Measurements from ENCODE around the gene SPG7.

SPG7 gene

DNA sequence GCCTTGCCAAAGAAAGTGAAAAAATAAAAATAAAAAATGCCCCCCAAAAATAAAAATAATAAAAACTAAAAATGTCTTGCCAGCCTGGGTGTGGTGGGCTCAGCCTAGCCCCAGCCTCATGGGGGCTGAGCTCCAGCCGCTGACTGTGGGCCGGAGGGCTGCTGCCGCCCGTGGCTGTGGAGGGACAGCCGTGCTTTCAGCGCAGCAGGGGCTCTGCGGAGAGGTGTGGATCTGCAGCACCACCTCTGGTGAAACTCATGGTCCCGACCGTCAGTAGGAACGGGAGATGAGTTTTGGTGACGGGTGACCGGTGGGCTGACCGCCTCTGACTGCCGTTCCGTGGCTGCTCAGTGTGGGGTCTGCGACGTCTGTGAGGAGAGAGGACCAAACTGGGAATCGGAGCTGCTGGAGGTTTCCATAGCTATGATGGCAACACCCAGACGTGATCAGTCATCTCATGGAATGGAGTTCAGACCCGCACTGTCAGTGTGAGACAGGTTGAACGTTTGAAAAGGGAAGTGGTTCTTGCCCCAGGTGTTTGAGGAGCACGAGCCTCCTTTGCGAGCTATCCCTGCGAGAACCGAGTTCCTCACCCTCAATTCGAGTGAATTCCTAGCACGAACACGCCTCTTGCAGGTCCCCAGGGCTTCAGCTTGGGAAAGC lies 40.3 kb downstream of the SPG7 start:
- no peak for DNase-seq

DNA sequence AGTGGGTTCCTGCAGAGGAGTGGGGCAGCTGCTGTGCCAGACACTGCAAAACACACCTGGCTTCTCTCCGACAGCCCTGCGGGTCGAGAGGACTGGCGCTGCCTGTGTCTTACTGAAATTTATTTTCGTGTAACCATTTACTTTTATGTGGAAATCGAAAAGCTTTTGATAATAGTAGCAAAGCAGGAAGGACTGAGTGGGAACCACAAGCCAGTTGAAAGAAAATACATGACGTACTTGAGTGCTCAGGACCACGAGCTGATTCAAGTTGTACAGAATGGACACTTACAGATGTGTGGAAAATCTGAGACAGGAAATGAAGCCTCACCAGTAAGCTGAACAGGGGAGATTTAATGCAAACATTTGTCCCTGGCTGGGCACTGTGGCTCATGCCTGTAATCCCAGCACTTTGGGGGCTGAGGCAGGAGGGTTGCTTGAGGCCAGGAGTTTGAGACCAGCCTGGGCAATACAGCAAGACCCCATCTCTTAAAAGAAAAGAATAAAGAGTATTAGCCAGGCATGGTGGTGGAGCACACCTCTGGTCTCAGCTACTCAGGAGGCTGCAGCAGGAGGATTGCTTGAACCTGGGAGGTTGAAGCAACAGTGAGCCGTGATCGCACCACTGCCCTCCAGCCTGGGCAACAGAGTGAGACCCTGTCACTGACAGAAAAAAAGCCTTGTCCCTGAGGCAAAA lies 41.0 kb downstream of the SPG7 start:
- no peak for DNase-seq

DNA sequence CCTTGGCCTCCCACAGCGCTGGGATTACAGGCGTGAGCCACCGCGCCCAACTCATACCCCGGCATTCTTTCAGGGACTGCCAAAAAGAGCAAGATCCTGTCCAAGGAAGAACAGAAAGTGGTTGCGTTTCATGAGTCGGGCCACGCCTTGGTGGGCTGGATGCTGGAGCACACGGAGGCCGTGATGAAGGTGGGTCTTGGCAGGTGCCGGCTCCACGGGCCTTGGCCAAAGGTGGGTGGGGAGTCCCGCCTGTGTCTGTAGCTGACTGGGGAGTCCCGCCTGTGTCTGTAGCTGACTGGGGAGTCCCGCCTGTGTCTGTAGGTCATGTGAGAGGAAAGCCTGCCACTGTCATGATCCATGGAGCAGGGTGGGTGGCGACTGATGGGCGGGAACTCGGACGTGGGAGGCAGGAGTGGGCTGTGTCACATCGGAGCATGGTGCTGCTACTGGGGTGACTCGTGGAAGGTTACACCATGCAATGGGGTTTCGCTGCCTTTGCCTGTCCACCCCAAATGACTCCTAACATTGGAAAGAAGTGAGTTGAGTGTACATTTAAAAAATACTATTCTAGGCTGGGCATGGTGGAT lies 42.3 kb downstream of the SPG7 start:
- DNase-seq = no peak

DNA sequence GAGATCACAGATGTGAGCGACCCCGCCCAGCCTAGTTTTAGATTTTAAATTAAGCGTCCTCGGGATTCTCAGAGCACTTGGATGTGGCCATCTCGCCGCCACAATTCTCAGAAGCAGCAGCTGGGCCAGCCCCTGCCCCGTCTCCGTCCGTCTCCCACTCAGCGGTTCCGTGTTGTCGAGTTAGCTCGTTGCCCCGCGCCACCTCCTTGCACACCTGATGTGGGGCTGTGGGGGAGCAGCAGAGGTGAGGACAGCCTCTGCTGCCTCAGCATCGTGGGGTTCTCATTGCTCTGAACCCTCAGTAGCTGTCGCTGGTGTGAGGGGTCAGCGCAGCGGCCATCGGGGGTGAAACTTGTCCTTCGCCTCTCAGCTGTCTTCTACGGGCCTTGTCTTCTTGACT lies 44.1 kb downstream of the SPG7 start:
- no peak for DNase-seq

DNA sequence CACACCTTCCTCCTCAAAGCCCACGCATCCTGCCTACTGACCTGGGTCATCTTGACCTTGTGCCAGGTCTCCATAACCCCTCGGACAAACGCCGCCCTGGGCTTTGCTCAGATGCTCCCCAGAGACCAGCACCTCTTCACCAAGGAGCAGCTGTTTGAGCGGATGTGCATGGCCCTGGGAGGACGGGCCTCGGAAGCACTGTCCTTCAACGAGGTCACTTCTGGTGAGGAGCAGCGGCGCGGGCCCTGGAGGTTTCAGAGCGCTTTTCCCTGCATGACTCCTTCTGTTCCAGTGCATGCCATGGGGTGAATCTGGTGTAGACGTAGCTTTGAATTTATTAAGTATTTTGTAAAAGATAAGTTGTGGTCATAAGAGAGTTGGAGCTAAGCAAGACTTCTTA lies 44.7 kb downstream of the SPG7 start:
- no peak for DNase-seq

DNA sequence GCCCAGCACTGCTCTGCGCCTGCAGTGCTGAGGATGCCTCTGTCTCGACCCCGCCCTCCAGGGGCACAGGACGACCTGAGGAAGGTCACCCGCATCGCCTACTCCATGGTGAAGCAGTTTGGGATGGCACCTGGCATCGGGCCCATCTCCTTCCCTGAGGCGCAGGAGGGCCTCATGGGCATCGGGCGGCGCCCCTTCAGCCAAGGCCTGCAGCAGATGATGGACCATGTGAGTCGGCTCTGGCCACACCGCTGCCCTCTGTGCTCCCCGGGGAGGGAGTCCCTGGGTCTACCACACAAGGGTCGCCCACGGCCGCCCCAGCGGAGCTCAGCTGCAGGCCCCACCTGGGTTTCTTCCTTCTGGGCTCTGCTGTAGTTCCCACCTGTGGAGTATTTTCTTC lies 45.5 kb downstream of the SPG7 start:
- no peak for DNase-seq

DNA sequence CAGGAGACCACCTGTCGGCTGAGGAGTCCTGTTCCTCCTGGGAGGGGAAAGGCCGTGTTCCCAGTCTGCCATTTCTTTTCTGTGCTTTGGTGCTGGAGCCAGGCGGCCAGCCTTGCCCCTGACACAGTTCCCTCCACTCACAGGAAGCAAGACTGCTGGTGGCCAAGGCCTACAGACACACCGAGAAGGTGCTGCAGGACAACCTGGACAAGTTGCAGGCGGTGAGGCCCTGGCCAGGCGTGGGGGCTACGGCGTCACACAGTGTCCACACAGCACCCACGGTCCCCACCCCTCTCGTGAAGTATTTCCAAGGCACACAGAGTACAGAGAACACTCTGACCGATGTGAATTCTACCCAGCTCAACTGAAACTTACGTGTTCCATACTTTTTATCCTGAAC lies 46.1 kb downstream of the SPG7 start:
- no peak for DNase-seq

DNA sequence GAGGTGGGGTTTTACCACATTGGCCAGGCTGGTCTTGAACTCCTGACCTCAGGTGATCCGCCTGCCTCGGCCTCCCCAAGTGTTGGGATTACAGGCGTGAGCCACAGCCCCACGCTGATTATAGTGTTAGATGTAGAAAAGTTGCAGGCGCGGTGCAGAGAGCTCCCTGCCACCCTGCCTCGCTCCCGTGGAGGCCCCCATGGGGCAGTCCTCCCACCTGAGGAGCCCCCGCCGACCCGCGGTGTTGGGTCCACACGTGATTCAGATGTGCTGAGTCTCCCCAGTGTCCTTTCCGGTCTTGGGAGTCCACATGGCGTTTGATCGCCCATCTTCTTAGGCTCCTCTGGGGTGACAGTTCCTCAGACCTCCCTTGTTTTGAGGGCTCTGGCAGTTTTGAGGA lies 47.1 kb downstream of the SPG7 start:
- no peak for DNase-seq

DNA sequence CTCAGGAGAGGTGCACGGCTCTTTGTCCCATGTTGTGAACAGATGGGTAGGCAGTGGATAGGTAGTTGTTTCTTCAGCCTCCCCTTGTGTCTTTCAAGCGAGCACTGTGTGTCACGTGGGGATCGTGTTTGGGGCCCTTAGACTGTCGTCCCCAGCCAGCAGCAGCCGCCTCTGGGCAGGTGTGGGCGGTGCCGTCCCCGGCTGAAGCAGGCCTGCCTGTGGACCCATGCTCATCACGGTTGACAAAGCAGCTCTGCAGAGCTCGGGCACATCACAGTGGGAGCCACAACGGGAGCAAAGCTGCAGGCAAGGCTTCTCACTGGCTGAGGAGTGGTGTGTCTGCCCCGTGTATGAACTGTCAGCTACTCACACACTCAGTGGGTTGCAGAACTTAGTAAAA lies 47.6 kb downstream of the SPG7 start:
- DNase-seq = no peak

DNA sequence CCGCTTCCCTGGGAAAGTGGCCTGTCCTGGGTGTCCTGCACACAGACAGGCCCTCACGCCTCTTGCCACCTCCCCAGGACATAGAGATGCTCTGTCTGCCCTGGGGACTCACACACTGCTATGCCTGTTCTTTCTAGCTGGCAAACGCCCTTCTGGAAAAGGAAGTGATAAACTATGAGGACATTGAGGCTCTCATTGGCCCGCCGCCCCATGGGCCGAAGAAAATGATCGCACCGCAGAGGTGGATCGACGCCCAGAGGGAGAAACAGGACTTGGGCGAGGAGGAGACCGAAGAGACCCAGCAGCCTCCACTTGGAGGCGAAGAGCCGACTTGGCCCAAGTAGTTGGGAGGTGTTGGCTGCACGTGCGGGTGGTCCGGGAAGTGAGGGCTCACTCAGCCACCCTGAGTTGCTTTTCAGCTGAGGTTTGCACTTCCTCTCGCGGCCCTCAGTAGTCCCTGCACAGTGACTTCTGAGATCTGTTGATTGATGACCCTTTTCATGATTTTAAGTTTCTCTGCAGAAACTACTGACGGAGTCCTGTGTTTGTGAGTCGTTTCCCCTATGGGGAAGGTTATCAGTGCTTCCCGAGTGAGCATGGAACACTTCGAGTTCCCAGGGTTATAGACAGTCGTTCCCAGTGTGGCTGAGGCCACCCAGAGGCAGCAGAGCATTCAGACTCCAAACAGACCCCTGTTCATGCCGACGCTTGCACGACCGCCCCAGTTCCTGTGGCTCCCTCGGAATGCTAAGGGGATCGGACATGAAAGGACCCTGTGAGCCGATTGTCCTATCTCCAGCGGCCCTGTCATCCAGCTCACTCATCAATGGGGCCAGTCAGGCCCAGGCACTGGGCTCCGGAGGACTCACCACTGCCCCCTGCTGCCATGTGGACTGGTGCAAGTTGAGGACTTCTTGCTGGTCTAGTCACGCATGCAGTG lies 48.8 kb downstream of the SPG7 start:
- DNase-seq = peak; percentile 71 to 83

DNA sequence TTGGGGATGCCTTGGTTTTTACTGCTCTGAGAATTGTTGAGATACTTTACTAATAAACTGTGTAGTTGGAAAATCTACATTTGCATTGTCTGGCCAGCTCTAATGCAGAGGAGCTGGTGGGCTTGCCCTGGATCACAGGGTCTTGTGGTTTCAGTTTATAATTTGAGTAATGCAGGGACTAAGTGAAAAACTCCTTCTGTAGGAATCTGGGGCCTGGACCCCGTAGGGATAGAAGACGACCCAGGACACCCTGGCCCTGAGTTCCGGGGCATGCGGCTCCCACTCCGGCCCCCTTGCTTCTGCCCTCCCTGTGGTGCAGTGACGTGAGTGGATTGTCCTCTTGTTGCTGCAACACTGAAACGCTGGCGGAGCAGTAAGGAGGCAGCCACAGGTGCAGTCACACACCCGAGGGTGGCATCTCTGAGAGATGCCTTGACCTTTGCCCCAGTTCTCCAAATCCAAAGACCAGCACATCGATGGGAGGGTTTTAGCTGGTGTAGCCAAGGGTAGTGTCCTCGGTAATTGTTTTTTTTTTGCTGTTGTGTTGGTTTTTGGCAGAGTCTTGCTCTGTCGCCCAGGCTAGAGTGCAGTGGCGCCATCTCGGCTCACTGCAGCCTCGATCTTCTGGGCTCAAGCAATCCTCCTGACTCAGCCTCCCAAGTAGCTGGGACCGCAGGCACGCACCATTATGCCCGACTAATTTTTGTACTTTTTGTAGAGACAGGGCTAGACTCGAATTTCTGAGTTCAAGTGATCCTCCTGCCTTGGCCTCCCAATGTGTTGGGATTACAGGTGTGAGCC lies 49.7 kb downstream of the SPG7 start:
- no peak for DNase-seq

DNA sequence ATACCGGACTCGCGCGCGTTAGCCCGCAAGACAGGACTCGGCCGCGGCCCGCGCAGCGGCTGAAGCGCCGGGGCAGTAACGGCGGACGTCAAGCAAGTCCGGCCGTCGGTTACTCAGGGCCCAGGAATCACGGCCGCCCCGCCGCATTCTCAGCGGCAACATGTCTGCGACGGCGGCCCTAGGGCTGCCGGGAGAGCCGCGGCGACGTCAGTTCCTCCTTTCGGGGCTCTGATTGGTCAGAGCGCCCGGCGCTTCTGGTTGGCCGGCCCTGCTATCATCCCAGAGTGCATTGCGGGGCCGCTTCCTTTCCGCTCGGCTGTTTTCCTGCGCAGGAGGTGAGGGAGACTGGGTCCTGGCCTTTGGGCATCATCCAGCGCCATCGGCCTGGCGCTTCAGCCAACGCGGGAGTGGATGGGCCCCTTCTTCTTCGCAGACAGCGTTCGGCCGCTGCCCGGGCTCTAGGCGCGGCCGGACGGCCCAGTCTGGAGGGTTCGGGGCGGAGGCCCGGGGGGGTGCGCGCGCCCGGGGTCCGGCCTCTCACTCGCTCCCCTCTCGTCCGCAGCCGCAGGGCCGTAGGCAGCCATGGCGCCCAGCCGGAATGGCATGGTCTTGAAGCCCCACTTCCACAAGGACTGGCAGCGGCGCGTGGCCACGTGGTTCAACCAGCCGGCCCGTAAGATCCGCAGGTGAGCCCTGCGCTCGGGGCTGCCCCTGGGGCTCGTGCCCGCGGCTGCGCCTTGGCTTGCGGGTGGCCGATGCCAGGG lies 52.4 kb downstream of the SPG7 start, which contains the start of gene RPL13:
RPL13 (plus strand) TSS at position 305 of the 764 bp plus-strand sequence; CDS start at position 583, 278 bp downstream.
- DNase-seq = peak; percentile 87 to 93

DNA sequence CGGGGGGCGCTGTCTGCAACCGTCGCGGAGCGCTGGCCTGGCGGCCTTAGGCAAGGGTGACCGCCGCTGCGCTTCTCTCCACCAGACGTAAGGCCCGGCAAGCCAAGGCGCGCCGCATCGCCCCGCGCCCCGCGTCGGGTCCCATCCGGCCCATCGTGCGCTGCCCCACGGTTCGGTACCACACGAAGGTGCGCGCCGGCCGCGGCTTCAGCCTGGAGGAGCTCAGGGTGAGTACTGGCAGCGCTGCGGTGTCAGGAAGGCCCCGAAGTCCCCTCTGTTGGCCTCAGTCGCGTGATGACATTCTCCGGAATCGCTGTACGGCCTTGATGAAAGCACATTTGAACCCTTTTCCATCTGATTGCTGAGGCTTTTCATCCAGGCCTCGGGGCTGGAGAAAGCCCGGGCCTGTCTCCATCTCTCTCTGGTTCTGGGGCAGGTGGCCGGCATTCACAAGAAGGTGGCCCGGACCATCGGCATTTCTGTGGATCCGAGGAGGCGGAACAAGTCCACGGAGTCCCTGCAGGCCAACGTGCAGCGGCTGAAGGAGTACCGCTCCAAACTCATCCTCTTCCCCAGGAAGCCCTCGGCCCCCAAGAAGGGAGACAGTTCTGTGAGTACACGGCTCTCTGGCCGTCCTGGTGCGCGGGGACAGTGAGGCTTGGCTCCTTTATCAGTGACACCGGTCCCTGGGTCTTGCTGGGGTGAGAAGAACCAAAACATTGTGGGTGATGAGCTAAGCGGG lies 53.1 kb downstream of the SPG7 start:
- no peak for DNase-seq

DNA sequence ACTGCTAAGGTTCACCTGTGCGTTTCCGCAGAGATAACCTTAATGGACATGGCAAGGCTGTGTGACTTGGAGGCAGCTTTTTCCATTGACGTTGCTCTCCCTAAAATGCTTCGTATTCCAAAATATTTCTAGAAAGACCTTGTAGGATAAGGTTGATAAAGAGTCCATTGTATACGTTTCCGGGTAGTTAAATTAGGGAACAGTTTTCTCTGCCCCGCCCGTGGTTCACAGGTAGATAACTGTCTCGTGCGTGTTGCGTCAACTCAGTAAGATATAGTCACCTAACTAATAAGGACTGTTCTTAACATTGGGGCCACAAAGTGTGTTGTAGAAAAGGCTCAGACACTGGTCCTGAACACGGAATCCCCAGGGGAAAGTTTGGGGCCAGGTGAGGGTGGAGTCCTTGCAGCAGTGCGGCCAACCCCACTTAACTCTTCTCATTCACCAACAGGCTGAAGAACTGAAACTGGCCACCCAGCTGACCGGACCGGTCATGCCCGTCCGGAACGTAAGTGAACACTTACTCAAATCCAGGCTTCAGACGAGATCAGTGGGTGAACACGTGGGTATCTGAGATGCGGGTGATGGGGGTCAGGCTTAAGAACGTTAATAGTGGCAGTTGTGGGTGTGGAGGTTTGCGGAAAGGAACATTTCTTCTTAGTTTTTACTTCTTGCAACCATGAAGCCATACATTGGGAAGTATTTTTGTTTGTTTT lies 53.8 kb downstream of the SPG7 start:
- no peak for DNase-seq

DNA sequence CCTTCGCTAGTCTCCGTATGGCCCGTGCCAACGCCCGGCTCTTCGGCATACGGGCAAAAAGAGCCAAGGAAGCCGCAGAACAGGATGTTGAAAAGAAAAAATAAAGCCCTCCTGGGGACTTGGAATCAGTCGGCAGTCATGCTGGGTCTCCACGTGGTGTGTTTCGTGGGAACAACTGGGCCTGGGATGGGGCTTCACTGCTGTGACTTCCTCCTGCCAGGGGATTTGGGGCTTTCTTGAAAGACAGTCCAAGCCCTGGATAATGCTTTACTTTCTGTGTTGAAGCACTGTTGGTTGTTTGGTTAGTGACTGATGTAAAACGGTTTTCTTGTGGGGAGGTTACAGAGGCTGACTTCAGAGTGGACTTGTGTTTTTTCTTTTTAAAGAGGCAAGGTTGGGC lies 54.7 kb downstream of the SPG7 start:
- DNase-seq = no peak

DNA sequence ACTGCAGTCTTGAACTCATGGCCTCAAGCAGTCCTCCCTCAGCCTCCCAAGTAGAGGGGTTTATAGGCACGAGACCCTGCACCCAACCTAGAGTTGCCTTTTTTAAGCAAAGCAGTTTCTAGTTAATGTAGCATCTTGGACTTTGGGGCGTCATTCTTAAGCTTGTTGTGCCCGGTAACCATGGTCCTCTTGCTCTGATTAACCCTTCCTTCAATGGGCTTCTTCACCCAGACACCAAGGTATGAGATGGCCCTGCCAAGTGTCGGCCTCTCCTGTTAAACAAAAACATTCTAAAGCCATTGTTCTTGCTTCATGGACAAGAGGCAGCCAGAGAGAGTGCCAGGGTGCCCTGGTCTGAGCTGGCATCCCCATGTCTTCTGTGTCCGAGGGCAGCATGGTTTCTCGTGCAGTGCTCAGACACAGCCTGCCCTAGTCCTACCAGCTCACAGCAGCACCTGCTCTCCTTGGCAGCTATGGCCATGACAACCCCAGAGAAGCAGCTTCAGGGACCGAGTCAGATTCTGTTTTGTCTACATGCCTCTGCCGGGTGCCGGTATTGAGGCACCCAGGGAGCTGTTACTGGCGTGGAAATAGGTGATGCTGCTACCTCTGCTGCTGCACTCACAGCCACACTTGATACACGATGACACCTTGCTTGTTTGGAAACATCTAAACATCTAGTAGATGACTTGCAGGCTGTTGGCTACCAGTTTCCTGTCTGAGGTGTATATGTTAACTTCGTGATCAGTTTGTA lies 55.6 kb downstream of the SPG7 start:
- no peak for DNase-seq

DNA sequence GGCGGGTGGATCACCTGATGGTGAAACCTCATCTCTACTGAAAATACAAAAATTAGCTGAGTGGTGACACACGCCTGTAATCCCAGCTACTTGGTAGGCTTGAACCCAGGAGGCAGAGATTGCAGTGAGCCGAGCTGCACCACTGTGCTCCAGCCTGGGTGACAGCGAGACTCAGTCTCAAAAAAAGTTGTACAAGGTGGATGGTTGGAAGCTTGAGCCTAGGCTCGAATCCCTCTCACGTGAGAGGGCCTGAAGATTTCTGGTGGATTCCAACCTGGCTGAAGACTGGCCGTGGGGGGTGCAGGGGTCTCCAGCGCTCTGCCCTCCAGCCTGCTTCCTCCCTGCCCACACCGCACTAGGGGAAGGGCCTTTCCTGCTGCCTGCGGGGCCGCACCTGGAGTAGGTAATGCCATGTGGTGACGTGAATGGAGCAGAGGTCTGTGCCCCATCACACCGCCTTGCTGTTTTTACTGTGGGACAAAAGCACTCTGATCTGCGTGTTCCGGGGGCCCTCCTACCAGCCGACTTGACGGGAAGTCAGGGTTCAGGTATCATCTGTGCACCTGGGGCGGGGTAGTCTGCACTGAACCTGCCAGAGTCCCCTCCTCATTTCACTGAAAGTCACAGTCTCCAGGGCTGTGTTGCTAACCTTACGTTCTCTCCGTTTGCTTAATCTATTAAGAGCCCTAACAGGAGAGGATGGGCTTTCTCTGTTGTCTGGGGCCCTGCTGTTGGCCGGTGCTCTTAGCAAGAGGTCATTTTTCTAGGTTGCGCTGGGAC lies 56.5 kb downstream of the SPG7 start:
- DNase-seq = peak in 1 of 2 experiments; percentile 36

DNA sequence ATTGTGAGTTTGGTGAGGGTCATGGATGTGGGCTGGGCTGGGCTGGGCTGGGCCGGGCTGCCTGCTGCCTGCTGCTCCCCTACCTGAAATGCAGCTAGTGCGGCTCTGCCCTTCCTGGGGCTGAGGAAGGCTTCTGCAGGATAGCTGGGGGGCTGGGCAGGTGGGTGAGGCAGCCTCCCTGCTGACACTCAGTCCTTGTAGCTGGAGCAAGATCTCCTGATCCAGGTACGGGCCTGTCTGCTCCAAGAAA lies 57.0 kb downstream of the SPG7 start:
- DNase-seq = no peak
